HG02763 (cell line): ENCODE data around the gene SYP.
"Not testable (repeated sequence)": the region's sequence is repeated elsewhere in the genome, so short reads cannot be mapped to it uniquely, and the experiment has no call there.

Experiments
- ATAC-seq: cut with Tn5 transposase; IDR thresholded peaks from one replicate; pipeline ENCODE4 v1.9.1; 2021; ENCODE audit warnings: mild to moderate bottlenecking, moderate library complexity; ENCODE audit not compliant: unreplicated experiment

The SYP gene

DNA sequence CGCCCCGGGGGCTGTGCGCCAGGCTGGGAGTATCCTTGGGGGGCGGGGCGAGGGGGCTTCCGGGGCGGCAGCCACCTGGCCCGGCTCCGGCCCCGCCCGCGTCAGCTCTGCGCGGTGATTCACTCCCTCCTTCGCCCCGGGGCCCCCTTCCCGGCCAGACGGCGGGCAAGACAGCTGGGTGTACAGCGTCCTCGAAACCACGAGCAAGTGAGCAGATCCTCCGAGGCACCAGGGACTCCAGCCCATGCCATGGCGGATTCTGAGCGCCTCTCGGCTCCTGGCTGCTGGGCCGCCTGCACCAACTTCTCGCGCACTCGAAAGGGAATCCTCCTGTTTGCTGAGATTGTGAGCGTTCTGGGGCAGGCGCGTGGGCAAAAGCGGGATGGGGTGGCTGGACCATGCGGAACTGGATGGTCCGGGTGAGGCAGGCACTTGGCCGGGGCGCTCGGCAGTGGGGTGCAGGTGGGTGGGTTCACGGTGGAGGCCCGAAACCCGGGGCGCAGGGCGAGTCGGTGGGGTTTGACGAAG is 28.2 kb downstream of the SYP start, which contains the start of gene PLP2:
TSS of gene PLP2 (plus strand) at position 147 of the 528 bp plus-strand sequence. CDS start at position 250, 103 bp downstream.
- peak; percentile 31 for ATAC-seq

DNA sequence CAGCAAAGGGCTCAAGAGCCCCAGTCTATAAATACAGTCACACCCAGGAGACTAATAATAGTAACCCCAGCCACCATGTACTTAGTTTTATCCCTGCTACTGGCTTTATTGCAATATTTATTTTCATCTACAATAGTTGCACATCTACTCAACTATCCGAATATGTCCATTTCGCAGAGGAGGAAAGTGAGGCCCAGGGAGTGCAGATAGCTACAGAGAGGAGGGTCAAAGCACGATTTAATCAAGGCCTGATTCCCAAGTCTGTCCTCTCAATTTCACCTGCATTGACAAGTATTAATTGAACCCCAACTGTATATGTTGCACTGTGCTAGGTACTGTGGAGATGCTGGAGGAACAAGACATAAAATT is 32.3 kb downstream of the SYP start:
- ATAC-seq = no peak

DNA sequence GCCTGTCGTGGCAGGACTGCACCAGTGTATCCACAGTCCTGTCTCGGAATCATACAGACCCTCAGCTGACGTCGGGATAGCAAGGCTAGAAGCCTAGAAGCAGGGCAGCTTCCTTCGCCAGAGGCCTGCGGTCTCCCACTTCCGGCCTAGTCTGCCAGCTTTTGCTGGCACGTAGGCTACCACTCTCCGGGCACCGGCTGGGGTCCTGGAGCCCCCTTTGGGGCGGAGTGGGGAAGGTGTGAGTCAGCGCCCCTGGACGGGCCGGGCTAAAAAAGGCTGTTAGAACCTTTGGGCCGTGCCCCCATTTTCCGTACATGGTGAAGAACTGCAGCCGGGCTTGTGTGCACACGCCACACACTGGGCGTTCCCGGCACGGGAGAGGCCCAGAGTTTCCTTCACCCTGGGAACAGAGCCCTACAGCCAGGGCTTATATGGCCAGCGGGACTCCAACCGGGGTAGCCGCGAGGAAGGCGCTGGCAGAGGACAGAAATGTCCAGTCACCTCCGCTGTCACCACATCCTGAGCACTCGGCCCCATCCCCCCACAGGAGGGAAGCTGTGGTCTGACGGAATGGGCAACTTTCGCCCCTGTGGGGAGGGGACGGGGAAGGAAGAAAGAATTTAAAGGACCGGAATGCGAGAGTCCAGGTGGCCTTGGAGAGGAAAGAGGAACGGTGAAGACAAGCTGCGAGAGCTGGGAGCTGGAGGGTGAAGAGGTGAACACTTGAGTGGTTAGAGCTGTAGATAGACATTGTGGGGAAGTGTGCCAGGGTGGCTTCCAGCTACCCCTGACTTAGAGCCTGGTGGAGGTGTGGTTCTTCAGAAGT is 32.9 kb downstream of the SYP start:
- ATAC-seq = no peak

DNA sequence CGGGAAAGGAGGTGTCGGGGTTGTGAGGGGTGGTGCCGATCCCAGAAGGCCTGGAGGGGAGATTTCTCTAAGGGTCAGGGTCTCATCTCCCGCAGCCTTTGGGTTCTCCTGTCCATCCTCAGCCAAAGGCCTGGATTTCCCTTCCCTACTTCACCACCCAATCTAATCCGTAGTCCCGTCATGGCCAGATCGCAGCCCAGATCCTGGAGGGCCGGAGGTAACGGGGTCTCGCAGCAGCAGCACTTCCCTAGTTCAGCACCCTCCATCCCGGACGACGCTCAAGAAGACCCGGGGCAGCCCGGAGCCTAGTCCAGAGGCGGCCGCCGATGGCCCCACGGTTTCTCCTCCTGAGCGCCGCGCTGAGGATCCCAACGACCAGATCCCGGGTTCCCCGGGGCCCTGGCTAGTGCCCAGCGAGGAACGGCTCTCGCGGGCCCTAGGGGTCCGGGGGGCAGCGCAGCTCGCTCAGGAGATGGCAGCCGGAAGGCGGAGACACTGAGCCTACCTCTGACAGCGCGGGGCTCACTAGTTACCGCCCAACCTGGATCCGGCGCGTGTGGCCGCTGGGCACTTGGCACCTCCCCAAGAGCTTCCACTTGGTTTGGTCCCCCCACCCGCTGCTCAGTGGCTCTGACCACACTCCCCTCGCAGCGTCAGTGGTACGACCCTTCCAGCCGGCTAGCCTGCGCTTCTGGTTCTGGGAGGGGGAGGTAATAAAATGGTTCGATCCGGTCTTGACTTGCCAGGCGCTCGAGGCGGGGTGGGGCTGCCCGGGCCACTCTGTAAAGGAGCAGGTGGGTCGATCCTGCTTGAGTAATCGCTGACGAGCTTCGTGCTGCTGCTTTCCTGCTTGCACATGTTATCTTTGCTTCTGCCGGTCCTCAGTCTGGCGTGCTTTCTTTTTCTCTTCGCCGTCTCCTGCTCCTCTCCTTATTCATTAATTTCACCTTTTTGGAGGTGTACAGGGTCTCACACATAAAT is 33.8 kb downstream of the SYP start:
- ATAC-seq = no peak

DNA sequence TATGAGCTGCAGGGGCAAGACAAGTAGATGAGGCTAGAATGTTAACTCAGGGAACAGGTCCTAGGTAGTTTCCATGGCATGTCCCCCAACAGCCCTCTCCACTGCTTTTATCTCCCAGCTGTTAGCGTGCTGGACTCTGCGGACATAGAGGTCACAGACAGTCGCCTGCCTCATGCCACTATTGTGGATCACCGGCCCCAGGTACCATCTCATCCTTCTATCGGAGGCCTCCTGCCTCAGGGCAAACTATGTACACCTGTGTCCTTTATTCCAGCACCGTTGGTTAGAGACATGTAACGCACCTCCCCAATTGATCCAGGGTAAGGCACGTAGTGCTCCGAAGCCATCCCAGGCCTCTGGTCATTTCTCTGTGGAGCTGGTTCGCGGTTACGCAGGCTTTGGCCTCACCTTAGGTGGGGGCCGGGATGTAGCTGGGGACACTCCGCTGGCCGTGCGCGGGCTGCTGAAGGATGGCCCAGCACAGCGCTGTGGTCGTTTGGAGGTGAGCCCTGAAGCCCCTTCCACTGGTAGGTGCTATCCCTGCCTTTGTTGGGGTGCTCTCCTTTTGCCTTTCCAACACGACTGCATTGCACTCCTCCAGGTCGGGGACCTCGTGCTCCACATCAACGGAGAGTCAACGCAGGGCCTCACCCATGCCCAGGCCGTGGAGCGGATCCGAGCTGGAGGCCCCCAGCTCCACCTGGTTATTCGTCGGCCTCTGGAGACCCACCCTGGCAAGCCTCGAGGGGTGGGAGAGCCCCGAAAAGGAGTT is 35.2 kb downstream of the SYP start:
- ATAC-seq = no peak

DNA sequence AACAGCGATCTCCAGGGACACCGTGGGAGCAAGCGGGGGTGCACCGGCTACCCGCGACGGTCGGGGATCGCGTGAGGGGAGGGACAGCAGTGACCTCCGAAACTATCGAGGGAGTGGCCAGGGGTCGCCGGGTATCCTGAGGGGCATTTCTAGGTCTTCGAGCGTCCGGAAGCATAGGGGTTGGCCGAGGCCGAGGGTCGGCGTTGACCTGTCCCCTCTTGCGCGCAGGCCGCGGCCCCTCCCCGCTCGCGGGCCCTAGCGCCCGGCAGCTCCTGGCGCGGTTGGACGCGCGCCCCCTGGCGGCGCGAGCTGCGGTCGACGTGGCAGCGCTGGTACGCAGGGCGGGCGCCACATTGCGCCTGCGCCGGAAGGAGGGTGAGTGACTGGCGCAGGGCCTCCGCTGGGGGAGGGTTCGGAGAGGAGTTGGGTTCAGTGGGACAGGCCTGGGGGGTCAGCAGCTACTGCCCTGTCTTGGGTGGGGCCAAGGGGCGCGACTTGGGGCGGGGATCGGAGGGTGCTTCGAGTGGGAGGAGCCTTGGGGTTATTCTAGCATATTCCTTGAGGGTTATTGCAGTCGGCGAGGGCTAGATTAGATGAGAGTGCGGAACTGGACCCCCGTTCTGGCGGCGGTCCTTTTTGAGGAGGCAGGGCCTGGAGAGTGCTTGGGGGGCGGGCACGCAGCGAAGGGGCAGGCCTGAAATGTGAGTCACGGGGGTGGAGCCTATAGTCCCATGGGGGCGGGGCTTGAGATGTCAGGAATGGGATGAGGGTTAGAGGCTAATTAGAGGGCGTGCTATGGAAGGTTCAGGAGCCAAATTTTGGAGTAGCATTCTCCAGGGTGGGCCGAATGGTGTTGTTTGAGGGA is 36.2 kb downstream of the SYP start:
- ATAC-seq = peak; percentile 48

DNA sequence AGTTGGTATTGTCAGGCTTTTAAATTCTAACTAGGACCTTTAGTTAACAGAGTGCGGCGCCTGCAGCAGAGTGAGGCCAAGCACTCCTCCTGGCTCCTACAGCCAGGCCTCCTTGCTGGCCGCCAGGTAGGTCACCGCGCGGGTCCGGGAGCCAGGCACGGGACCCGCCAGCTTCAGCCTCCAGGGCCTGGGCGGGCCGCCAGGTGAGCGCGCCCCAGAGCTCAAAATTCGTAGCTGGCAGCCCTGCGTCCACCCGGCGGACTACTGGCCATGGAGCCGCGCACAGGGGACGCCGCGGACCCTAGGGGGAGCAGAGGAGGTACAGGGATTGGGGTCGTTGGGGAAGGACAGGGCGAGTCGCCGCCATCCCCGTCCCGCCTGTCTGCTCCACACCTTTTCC is 37.4 kb downstream of the SYP start, which contains the start of gene MAGIX:
TSS of gene MAGIX (plus strand) at position 139 of the 400 bp plus-strand sequence. CDS start at position 271, 132 bp downstream.
- no peak for ATAC-seq

DNA sequence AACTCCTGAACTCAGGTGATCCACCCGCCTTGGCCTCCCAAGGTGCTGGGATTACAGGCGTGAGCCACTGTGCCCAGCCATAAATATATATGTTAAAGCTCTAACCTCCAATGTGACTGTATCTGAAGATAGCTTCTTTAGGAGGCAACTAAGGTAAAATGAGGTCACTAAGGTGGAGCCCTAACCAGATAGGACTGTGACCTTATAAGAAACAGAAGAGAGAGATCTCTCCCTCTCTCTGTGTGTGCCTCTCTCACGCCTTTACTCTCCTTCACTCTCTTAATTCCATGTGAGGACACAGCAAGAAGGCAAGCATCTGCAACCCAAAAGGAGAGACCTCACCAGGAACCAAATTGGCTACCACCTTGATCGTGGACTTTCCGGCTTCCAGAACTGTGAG is 38.4 kb downstream of the SYP start:
- ATAC-seq = no peak

DNA sequence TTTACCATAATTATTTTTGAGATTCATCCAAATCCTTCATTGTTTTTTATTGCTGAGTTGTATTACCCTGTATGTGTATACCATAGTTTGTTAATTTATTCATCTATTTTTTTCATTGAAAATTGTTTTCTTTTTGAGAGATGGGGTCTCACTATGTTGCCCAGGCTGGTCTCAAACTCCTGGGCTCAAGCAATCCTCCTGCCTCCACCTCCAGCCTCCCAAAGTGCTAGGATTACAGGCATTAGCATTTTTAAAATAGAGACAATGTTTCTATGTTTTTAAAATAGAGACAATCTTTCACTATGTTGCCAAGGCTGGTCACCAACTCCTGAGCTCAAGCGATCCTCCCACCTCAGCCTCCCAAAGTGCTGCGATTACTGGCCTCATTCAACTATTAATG is 39.1 kb downstream of the SYP start:
- ATAC-seq = no peak

DNA sequence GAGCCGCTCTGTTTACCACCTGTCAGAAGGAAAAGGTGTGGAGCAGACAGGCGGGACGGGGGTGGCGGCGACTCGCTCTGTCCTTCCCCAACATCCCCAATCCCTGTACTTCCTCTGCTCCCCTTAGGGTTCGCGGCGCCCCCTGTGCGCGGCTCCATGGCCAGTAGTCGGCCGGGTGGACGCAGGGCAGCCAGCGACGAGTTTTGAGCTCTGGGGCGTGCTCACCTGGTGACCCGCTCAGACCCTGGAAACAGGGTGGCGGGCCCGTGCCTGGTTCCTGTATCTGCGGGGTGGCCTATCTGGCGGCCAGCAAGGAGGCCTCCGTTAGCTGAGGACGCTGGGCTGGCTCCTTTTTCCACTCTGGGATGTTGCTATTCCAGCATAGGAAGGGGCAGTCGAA is 42.8 kb downstream of the SYP start:
- ATAC-seq = no peak

DNA sequence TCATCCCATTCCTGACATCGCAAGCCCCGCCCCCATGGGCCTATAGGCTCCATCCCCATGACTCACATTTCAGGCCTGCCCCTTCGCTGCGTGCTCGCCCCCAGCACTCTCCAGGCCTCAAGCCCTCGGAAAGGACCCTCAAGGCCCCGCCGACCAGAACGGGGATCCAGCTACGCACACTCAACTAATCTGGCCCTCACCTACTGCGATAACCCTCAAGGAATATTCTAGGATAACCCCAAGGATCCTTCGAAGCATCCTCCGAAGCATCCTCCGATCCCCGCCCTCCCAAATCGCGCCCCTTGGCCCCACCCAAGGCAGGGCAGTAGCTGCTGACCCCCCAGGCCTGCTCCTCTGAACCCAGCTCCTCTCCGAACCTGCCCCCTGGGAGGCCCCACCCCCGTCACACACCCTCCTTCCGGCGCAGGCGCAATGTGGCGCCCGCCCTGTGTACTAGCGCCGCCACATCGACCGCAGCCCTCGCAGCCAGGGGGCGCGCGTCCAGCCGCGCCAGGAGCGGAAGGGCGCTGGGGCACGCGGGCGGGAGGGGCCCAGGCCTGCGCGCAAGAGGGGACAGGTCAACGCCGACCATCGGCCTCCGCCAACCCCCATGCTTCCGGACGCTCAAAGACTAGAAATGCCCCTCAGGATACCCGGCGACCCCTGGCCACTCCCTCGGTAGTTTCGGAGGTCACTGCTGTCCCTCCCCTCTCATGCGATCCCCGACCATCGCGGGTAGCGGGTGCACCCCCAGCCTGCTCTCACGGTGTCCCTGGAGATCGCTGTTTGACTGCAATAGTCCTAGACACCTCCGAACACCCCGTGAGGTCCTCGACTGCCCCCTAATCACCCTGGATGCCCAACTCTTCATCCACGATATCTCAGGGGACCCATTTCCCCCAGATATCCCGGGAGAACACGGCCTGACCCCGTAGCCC is 43.8 kb downstream of the SYP start:
- peak; percentile 82 for ATAC-seq

DNA sequence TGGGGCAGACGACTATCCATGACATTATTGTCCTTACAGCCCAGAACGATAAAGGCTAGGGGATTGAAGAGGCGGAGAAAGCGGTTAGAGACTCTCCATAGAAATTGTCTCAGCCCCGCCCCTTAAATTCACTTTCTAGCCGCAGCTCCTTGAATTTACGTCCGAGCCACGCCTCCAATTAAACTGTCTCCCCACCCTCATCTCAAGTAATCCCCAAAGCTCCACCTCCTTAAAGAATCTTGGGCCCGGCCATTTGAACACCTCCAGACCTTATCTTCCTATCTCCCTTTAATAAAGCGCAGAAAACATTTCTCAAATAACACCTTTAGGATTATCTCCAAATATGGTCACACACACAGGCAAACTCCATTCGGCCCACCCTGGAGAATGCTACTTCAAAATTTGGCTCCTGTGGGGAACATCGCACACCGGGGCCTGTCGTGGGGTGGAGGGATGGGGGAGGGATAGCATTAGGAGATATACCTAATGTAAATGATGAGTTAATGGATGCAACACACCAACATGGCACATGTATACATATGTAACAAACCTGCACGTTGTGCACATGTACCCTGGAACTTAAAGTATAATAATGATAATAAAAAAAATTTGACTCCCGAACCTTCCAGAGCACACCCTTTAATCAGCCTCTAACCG is 44.6 kb downstream of the SYP start:
- no peak for ATAC-seq

DNA sequence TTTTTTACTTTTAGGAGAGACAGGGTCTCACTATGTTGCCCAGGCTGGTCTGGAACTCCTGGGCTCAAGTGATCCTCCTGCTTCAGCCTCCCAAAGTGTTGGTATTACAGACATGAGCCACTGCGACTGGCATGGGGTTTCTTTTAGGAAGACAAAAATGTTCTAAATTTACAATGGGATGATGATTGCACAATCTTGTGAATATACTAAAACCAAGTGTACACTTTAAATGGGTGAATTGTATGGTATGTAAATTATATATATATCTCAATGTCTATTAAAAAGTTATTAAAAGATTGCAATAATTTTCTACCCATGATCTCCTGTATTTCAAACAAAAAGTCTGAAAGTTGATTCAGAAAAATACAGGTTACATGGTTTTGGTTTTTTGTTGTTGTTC is 46.5 kb downstream of the SYP start:
- ATAC-seq = no peak

DNA sequence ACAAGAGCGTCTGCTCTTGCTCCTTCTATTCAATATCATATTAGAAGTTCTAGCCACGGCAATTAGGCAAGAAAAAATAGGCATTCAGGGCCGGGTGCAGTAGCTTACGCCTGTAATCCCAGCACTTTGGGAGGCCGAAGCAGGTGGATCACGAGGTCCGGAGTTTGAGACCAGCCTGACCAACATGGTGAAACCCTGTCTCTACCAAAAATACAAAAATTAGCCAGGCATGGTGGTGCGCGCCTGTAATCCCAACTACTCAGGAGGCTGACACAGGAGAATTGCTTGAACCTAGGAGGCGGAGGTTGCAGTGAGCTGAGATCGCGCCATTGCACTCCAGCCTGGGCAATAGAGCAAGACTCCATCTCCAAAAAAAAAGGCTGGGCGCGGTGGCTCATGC is 50.7 kb downstream of the SYP start:
- ATAC-seq = not testable (repeated sequence)

DNA sequence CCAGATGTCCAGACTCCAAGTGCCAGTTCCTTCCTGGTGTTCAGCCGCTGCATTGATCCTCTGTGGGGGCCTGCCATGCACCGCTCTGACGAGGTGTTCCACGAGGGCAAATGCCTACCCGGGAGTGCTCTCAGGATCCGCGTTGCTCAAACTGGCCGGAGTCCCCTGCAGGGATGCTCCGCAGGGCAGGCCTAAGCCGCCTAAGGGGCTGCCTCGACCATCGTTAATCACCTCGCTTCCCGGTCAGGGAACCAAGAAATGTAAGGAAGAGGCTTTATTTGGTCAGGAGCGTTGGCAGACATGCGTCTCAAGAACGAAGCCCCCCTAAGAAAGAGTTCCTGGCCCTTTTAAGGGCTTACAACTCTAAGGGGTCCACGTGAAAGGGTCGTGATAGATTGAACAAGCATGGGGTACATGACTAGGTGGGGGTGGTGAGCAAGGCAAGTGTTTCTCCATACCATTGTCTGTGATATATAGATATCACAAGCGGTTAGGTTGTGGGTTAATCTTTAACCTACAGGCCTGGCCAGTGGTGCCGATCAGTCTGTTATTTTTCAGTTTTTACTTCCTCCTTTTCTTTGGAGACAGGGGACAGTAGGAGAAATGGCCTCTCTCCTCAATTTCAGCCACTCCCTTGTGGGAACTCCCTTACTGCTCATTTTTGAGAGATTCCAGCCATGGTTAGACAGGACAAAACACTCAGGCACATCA is 51.4 kb downstream of the SYP start:
- not testable (repeated sequence) for ATAC-seq

DNA sequence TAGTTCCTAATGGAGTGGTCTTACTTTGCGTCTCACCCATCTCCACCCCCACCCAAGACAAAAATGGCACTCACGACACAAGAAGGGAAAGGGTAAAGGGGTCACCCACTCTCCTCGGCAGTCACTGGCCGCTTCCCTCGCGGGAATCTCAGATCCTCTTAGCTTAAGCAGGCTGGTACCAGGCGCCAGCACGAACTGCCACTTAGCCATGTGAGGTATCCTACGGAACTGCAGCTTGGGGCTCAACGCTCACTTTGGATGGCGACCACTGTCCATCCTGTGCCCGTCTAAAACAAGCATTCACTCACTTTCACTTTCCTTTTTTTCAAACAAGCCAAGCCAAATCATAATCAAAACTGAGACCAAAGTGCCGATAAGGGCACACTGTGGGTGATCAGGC is 52.1 kb downstream of the SYP start:
- no peak for ATAC-seq

DNA sequence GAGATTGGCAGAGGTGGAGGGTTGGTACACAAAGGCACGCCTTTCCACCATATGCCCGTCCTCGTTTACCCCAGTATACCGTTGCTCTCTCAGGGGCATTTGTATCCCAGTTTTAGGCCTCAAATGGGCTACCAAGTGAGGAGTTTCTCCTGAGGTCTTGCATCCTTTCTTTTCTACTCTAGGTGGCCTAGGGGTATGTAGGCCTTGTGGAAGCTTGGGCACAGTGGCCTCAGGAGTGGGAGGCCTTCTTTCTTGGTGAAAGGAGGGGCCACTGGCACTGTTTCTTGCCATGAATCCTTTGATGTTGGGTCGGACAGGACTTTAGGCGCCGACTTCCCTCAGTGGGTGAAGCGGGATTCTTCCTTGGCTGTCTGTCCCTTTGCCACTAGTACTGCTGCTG is 52.7 kb downstream of the SYP start:
- no peak for ATAC-seq
